Mesendoderm (in vitro differentiated cells): ENCODE measurements around the gene NPTN.

Source experiments
- DNase-seq: peaks from one replicate; pipeline ENCODE4 v3.0.0; 2013
- H2AK5ac ChIP-seq: 2 replicates; pipeline ENCODE4 v1.6.1; 2013; ENCODE audit warnings: low read length, inconsistent platforms
- H2BK120ac ChIP-seq: 2 replicates; pipeline ENCODE4 v1.6.1; 2013; ENCODE audit warnings: low read depth, mild to moderate bottlenecking, low read length, moderate library complexity, mixed read lengths
- H2BK15ac ChIP-seq: replicated peaks from 2 replicates; pipeline ENCODE4 v1.6.1; 2013; ENCODE audit warnings: low read depth, mild to moderate bottlenecking, moderate library complexity
- H2BK5ac ChIP-seq: 2 replicates; pipeline ENCODE4 v1.6.1; 2013; ENCODE audit warnings: low read length, inconsistent platforms
- H3K18ac ChIP-seq: 2 replicates; pipeline ENCODE4 v1.6.1; 2013; ENCODE audit warnings: mild to moderate bottlenecking, low read length, mixed read lengths
- H3K23ac ChIP-seq: one replicate; pipeline ENCODE4 v1.6.1; 2013; ENCODE audit warnings: low read length
- H3K27ac ChIP-seq: 2 replicates; pipeline ENCODE4 v1.5.1; 2013; ENCODE audit warnings: low read depth, mild to moderate bottlenecking, inconsistent platforms, low read length, moderate library complexity
- H3K27me3 ChIP-seq: 2 replicates; pipeline ENCODE4 v1.6.1; 2013; ENCODE audit warnings: low read length, control low read depth, mild to moderate bottlenecking, inconsistent platforms; ENCODE audit not compliant: insufficient read depth, poor library complexity
- H3K36me3 ChIP-seq: 2 replicates; pipeline ENCODE4 v1.6.1; 2013; ENCODE audit warnings: low read length, inconsistent platforms; ENCODE audit not compliant: control insufficient read depth, insufficient read depth
- H3K4ac ChIP-seq: one replicate; pipeline ENCODE4 v1.6.1; 2013; ENCODE audit warnings: low read depth, mild to moderate bottlenecking, low read length, moderate library complexity
- H3K4me1 ChIP-seq: 2 replicates; pipeline ENCODE4 v1.6.1; 2013; ENCODE audit warnings: low read depth, low read length, inconsistent platforms; ENCODE audit not compliant: control insufficient read depth
- H3K4me2 ChIP-seq: 2 replicates; pipeline ENCODE4 v1.6.1; 2013; ENCODE audit warnings: low read length
- H3K4me3 ChIP-seq: 2 replicates; pipeline ENCODE4 v1.5.1; 2013; ENCODE audit warnings: mild to moderate bottlenecking, low read length
- H3K56ac ChIP-seq: one replicate; pipeline ENCODE4 v1.6.1; 2013; ENCODE audit warnings: low read length
- H3K79me1 ChIP-seq: 2 replicates; pipeline ENCODE4 v1.6.1; 2013; ENCODE audit warnings: low read length, inconsistent platforms
- H3K79me2 ChIP-seq: 2 replicates; pipeline ENCODE4 v1.6.1; 2013; ENCODE audit warnings: mild to moderate bottlenecking, low read length; ENCODE audit not compliant: control insufficient read depth, insufficient read depth
- H3K9ac ChIP-seq: 2 replicates; pipeline ENCODE4 v1.6.1; 2013; ENCODE audit warnings: low read length, inconsistent platforms
- H4K5ac ChIP-seq: one replicate; pipeline ENCODE4 v1.6.1; 2013; ENCODE audit warnings: low read length
- H4K8ac ChIP-seq: one replicate; pipeline ENCODE4 v1.6.1; 2013; ENCODE audit warnings: low read depth, mild to moderate bottlenecking, control low read depth, low read length, moderate library complexity
- WGBS: extraction: QIAGEN DNeasy Blood & Tissue Kit; methylation state at CpG from one replicate; pipeline ENCODE4 v1.1.7; 2013; ENCODE audit warnings: low lambda C conversion rate, missing lambda C conversion rate; ENCODE audit not compliant: insufficient coverage; ENCODE audit errors: extremely low coverage; 5-methylcytosine and 5-hydroxymethylcytosine counted together

NPTN gene

GRCh38 chr15:73660455-73660854, 27.3 kb upstream of the NPTN start:
- DNase-seq: no peak
- no peaks in the 10 kb centered on the region for H3K36me3 ChIP-seq
- H3K23ac ChIP-seq: no peak overlapping the region
- no peak overlapping the region for H4K5ac ChIP-seq
- no peak overlapping the region for H3K27ac ChIP-seq
- H3K9ac ChIP-seq: no peak overlapping the region
- no peak overlapping the region for H3K18ac ChIP-seq
- H3K27me3 ChIP-seq: no peaks in the 10 kb centered on the region
- no peak overlapping the region for H3K4ac ChIP-seq
- no peaks in the 10 kb centered on the region for H3K79me2 ChIP-seq
- no peak overlapping the region for H3K4me3 ChIP-seq
- no peak overlapping the region for H2BK15ac ChIP-seq
- no peak overlapping the region for H3K56ac ChIP-seq
- no peak overlapping the region for H2BK5ac ChIP-seq
- no peak overlapping the region for H2AK5ac ChIP-seq
- H3K79me1 ChIP-seq: no peaks in the 10 kb centered on the region
- H3K4me1 ChIP-seq: no peaks in the 10 kb centered on the region
- no peak overlapping the region for H2BK120ac ChIP-seq
- H3K4me2 ChIP-seq: no peak overlapping the region
- no peak overlapping the region for H4K8ac ChIP-seq

DNA sequence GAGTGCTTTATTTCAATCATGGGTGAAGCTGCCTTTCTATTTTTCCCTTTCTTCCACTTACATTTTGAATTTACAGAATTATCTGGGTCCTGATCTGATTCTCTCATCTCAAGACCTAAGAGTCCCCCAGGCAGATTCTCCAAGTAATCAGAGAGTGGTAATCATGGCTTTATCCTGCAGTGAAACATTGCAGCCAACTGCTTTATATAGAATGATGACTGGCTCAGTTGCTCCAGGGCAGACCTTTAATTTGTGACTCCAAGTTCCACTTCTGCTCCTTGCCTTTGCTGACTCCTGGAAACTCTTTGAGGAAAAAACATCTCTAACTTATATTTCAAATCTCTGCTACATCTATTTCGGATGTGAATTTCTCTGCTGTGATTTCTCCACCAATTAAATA, 25.5 kb upstream of the NPTN start:
- Histone ChIP-seq H2BK15ac (no peak overlapping the region), H3K18ac (no peak overlapping the region), H3K4ac (no peak overlapping the region), H3K36me3 (no peaks in the 10 kb centered on the region), H3K79me1 (no peaks in the 10 kb centered on the region), H3K27me3 (no peaks in the 10 kb centered on the region), H3K27ac (no peak overlapping the region), H3K56ac (no peak overlapping the region), H3K4me2 (no peak overlapping the region), H3K4me1 (no peaks in the 10 kb centered on the region), H4K8ac (no peak overlapping the region), H2BK5ac (no peak overlapping the region), H2BK120ac (no peak overlapping the region), H3K4me3 (no peak overlapping the region), H3K23ac (no peak overlapping the region), H2AK5ac (no peak overlapping the region), H4K5ac (no peak overlapping the region), H3K9ac (no peak overlapping the region), H3K79me2 (no peaks in the 10 kb centered on the region)
- WGBS: no CpG with 5 or more reads among the region's 1 CpG
- no peak for DNase-seq

DNA sequence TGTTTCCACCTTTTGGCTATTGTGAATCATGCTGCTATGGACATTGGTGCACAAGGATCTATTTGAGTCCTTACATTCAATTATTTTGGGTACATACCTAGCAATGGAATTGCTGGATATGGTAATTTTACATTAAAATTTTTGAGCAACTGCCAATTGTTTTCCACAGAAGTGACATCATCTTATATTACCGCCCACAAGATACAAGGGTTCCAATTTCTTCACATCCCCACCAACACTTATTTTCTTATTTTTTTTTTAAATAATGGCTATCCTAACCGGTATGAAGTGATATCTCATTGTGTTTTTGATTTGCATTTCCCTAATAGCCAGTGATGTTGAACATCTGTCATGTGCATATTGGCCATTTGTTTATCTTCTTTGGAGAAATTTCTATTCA, 22.5 kb upstream of the NPTN start:
- Histone ChIP-seq H4K5ac (no peak overlapping the region), H3K9ac (no peak overlapping the region), H3K27ac (no peak overlapping the region), H3K4me3 (no peak overlapping the region), H2AK5ac (no peak overlapping the region), H2BK15ac (no peak overlapping the region), H3K79me2 (no peaks in the 10 kb centered on the region), H3K79me1 (no peaks in the 10 kb centered on the region), H2BK120ac (no peak overlapping the region), H3K23ac (no peak overlapping the region), H3K27me3 (no peaks in the 10 kb centered on the region), H4K8ac (no peak overlapping the region), H2BK5ac (no peak overlapping the region), H3K4ac (no peak overlapping the region), H3K36me3 (no peaks in the 10 kb centered on the region), H3K56ac (no peak overlapping the region), H3K18ac (no peak overlapping the region), H3K4me1 (no peaks in the 10 kb centered on the region), H3K4me2 (no peak overlapping the region)
- WGBS: no CpG with 5 or more reads among the region's 2 CpGs
- DNase-seq: no peak

- H3K79me2 ChIP-seq: no peaks in the 10 kb centered on the region
- no peak for DNase-seq
- no peak overlapping the region for H2BK5ac ChIP-seq
- H3K4ac ChIP-seq: no peak overlapping the region
- no peak overlapping the region for H2AK5ac ChIP-seq
- H3K4me3 ChIP-seq: no peak overlapping the region
- H2BK120ac ChIP-seq: no peak overlapping the region
- no peaks in the 10 kb centered on the region for H3K36me3 ChIP-seq
- no peak overlapping the region for H3K56ac ChIP-seq
- no peaks in the 10 kb centered on the region for H3K4me1 ChIP-seq
- no peak overlapping the region for H4K8ac ChIP-seq
- H3K27ac ChIP-seq: no peak overlapping the region
- H3K18ac ChIP-seq: no peak overlapping the region
- H3K9ac ChIP-seq: no peak overlapping the region
- no peak overlapping the region for H3K23ac ChIP-seq
- WGBS: no CpG with 5 or more reads among the region's 3 CpGs
- H4K5ac ChIP-seq: no peak overlapping the region
- H3K4me2 ChIP-seq: no peak overlapping the region
- H3K79me1 ChIP-seq: no peaks in the 10 kb centered on the region
- no peaks in the 10 kb centered on the region for H3K27me3 ChIP-seq
- H2BK15ac ChIP-seq: no peak overlapping the region
Measured at GRCh38 chr15:73654659-73655058, 21.5 kb upstream of the NPTN start.

DNA sequence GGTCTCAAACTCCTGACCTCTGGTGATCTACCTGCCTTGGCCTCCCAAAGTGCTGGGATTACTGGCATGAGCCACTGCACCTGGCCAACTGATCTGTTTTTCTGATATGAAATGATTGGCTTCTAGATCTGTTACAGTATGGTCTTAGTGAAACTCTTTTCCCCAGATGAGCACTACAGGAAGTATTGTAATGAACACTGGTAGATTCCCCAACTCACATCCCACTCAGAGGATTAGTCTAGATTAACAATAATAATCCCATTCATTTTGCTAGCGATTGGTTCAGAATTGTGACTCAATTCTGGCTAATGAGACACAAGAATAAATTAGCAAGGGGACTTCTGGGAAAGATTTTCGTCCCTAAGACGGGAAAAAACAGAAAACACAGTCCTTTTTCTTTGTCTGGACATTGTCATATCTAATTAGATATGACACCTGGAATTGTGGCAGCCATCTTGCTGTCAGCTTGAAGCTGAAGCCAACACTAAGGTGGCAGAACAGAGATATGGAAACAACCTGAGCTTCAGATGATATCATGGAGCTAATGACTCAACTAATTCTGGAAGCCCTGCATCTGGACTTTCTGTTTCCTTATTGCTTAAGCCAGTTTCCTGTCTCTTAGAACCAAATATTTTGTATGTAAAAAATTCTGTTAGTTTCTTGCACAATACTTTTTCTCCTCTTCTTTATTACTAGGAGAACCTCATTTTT, 17.4 kb upstream of the NPTN start:
- Histone ChIP-seq H2BK120ac (no peak overlapping the region), H2AK5ac (no peak overlapping the region), H3K4me1 (no peaks in the 10 kb centered on the region), H3K79me2 (no peaks in the 10 kb centered on the region), H3K4me2 (no peak overlapping the region), H4K8ac (no peak overlapping the region), H3K56ac (no peak overlapping the region), H2BK5ac (no peak overlapping the region), H3K36me3 (no peaks in the 10 kb centered on the region), H3K27me3 (no peaks in the 10 kb centered on the region), H3K23ac (no peak overlapping the region), H4K5ac (no peak overlapping the region), H3K4ac (no peak overlapping the region), H3K79me1 (no peaks in the 10 kb centered on the region), H3K27ac (no peak overlapping the region), H3K4me3 (no peak overlapping the region), H2BK15ac (no peak overlapping the region), H3K9ac (no peak overlapping the region), H3K18ac (no peak overlapping the region)
- no CpG with 5 or more reads among the region's 3 CpGs for WGBS
- DNase-seq: no peak

- DNase-seq: no peak
- H2BK120ac ChIP-seq: no peak overlapping the region
- H3K4ac ChIP-seq: no peak overlapping the region
- no peak overlapping the region for H2BK5ac ChIP-seq
- H3K18ac ChIP-seq: no peak overlapping the region
- no peak overlapping the region for H3K4me3 ChIP-seq
- H3K56ac ChIP-seq: no peak overlapping the region
- no peak overlapping the region for H4K8ac ChIP-seq
- H3K36me3 ChIP-seq: no peaks in the 10 kb centered on the region
- H2BK15ac ChIP-seq: no peak overlapping the region
- H2AK5ac ChIP-seq: no peak overlapping the region
- H3K4me1 ChIP-seq: no peaks in the 10 kb centered on the region
- H3K79me2 ChIP-seq: no peaks in the 10 kb centered on the region
- H3K79me1 ChIP-seq: no peaks in the 10 kb centered on the region
- WGBS: no CpG with 5 or more reads among the region's 2 CpGs
- no peak overlapping the region for H3K9ac ChIP-seq
- H3K4me2 ChIP-seq: no peak overlapping the region
- H4K5ac ChIP-seq: no peak overlapping the region
- H3K27me3 ChIP-seq: no peaks in the 10 kb centered on the region
- H3K23ac ChIP-seq: no peak overlapping the region
- no peak overlapping the region for H3K27ac ChIP-seq
Measured at GRCh38 chr15:73648014-73648295, 14.8 kb upstream of the NPTN start.
